ENCODE measurements around the gene ST7.

GRCh38 chr7:117023325-117023854, 70.1 kb downstream of the ST7 start:
- TF ChIP-seq CTCF (IDR thresholded peaks at IDR 0.05; ENCODE audit: insufficient read depth, low read depth, low read length): no peak
- no peak for TF ChIP-seq EZH2 (IDR thresholded peaks at IDR 0.05; ENCODE audit: insufficient read depth, low read length)
